K562 (cell line): ENCODE data around the gene PALM3. TPM values are rescaled to one million over a fixed set of nuclear protein-coding genes. Genes with fewer than 3 reads are reported as not detected.

Experiments used
- FOXK2 ChIP-seq, 2 experiments: fragments of 450-650 bp; IDR thresholded peaks in 1 of 2; conservative IDR thresholded peaks in 1 of 2; 2 replicates each; pipeline ENCODE4 v1.6.1; 2016; ENCODE audit warnings: low read depth in 2 of 2, mild to moderate bottlenecking in 1 of 2
- GTF2F1 ChIP-seq: IDR thresholded peaks from 2 replicates; pipeline ENCODE4 v1.6.1; 2011; ENCODE audit warnings: low read depth, low read length, improper control_type of control experiment
- KAT2B ChIP-seq: IDR thresholded peaks from one replicate; pipeline ENCODE4 v1.6.1; 2012; ENCODE audit warnings: low read depth, mild to moderate bottlenecking, control low read depth, inconsistent platforms, low read length, moderate library complexity
- NCOA4 ChIP-seq: fragments of 450-650 bp; IDR thresholded peaks from 2 replicates; pipeline ENCODE4 v1.6.1; 2018; ENCODE audit warnings: mild to moderate bottlenecking; ENCODE audit not compliant: partially characterized antibody
- NFIX ChIP-seq: fragments of 250-450 bp; sonication (Bioruptor Pico); IDR thresholded peaks from 2 replicates; pipeline ENCODE4 v1.4.0; 2020; ENCODE audit warnings: low read depth, mild to moderate bottlenecking, moderate library complexity
- NFRKB ChIP-seq: fragments of 450-650 bp; IDR thresholded peaks from 2 replicates; pipeline ENCODE4 v1.6.1; 2016; ENCODE audit warnings: low read depth
- NR3C1 ChIP-seq: sonication (generic); formaldehyde crosslinking; IDR thresholded peaks from 2 replicates; pipeline ENCODE4 v1.8.1; 2022; ENCODE audit warnings: missing genetic modification reagents
- PML ChIP-seq: IDR thresholded peaks from 2 replicates; pipeline ENCODE4 v1.6.1; 2012; ENCODE audit warnings: low read length, inconsistent platforms
- PYGO2 ChIP-seq: fragments of 450-650 bp; IDR thresholded peaks from 2 replicates; pipeline ENCODE4 v1.6.1; 2016; ENCODE audit warnings: mild to moderate bottlenecking, missing genetic modification characterization, moderate library complexity, missing compliant biosample characterization
- RUNX1 ChIP-seq: sonication (generic); IDR thresholded peaks from 2 replicates; pipeline ENCODE4 v1.6.1; 2016; ENCODE audit warnings: antibody characterized with exemption, low read depth
- SMARCB1 ChIP-seq: IDR thresholded peaks from 2 replicates; pipeline ENCODE4 v1.6.1; 2011; ENCODE audit warnings: improper control_type of control experiment, low read depth; ENCODE audit not compliant: insufficient read length
- SNAPC5 ChIP-seq: fragments of 250-450 bp; sonication (Bioruptor Pico); IDR thresholded peaks from 2 replicates; pipeline ENCODE4 v1.8.0; 2021; ENCODE audit warnings: moderate library complexity, mild to moderate bottlenecking, inconsistent platforms
- TAL1 ChIP-seq: fragments of 450-650 bp; IDR thresholded peaks from 2 replicates; pipeline ENCODE4 v1.6.1; 2016; ENCODE audit warnings: mild to moderate bottlenecking
- ZBTB2 ChIP-seq: fragments of 450-650 bp; IDR thresholded peaks from 2 replicates; pipeline ENCODE4 v1.6.1; 2016; ENCODE audit warnings: antibody characterized with exemption
- ZNF184 ChIP-seq: sonication (generic); formaldehyde crosslinking; IDR thresholded peaks from 2 replicates; pipeline ENCODE4 v1.5.0; 2020; ENCODE audit warnings: missing genetic modification reagents
- ZNF232 ChIP-seq: sonication (generic); formaldehyde crosslinking; IDR thresholded peaks from 2 replicates; pipeline ENCODE4 v1.8.0; 2022; ENCODE audit warnings: mild to moderate bottlenecking, missing genetic modification reagents
- ZNF324 ChIP-seq: fragments of 250-450 bp; sonication (Bioruptor Pico); IDR thresholded peaks from 2 replicates; pipeline ENCODE4 v1.4.0; 2020; ENCODE audit warnings: mild to moderate bottlenecking
- ZNF79 ChIP-seq: fragments of 250-450 bp; sonication (Bioruptor Pico); IDR thresholded peaks from 2 replicates; pipeline ENCODE4 v1.4.0; 2020; ENCODE audit warnings: low read depth, mild to moderate bottlenecking, moderate library complexity
- polyA plus RNA-seq, 8 experiments: library from polyadenylated mRNA; depleted of rRNA in 4 of 8; stranded (reverse) in 5 of 8; unstranded in 3 of 8; fragments of >200 nt; fragmentation: Nextera tagmentation in 2 of 8; fragmentation: Illumina TruSeq in 1 of 8; extraction: Ambion mirVana in 2 of 8; extraction: Trizol in 1 of 8; gene quantifications; 2 replicates each; pipeline versions ENCODE4 v1.2.1 to v1.2.3, GENCODE V29; 2011 to 2014; ENCODE audit warnings: inconsistent platforms in 1 of 8, missing spikeins in 1 of 8
- total RNA-seq, 7 experiments: library from RNA; depleted of rRNA in 6 of 7; stranded (reverse); fragments of >200 nt in 6 of 7; fragmentation: Illumina TruSeq in 2 of 7; extraction: Trizol in 2 of 7; gene quantifications; 2 replicates each; pipeline versions ENCODE4 v1.2.1 to v1.2.3, GENCODE V29; 2011 to 2021; ENCODE audit warnings: low replicate concordance in 1 of 7
- TF ChIP-seq, protein P1 (sequence below): sonication (generic); formaldehyde crosslinking; IDR thresholded peaks from 2 replicates; pipeline ENCODE4 v1.8.0; 2022; ENCODE audit warnings: missing genetic modification reagents, mild to moderate bottlenecking, borderline replicate concordance
- TF ChIP-seq, protein P2 (sequence below), 2 experiments: fragments of 450-650 bp in 1 of 2; sonication (generic) in 1 of 2; formaldehyde crosslinking; conservative IDR thresholded peaks; 2 replicates each; pipeline versions ENCODE4 v1.4.0 to v1.8.1; 2020 to 2022; ENCODE audit warnings: mild to moderate bottlenecking in 1 of 2, missing genetic modification reagents in 1 of 2
- TF ChIP-seq, protein P3 (sequence below): fragments of 450-650 bp; formaldehyde crosslinking; IDR thresholded peaks from 2 replicates; pipeline ENCODE4 v1.4.0; 2022; ENCODE audit warnings: missing genetic modification characterization
- TF ChIP-seq, protein P4 (sequence below): fragments of 450-650 bp; IDR thresholded peaks from 2 replicates; pipeline ENCODE4 v1.6.1; 2016; ENCODE audit warnings: missing biosample characterization, missing genetic modification characterization

Gene PALM3
- total and polyA plus RNA-seq, 9 of the 15 experiments (the other 6 are each of a cell fraction or from before 2014, with no cell fraction given): 0.07 to 9.3 (median 3.3) TPM

GRCh38 chr19:14006766-14007562 is 54.9 kb downstream of the PALM3 start (continued):
- TF ChIP-seq TAL1 (peak; percentile 98), ZNF232 (CRISPR knock-in tag) (no peak), ZNF324 (CRISPR knock-in tag) (no peak), ZNF184 (CRISPR knock-in tag) (no peak), NFRKB (peak; percentile 72; the same call in 1 of the 2 replicates), NCOA4 (no peak), RUNX1 (peak; percentile 98), KAT2B (no peak), PYGO2 (tag) (no peak), SNAPC5 (no peak), NFIX (CRISPR knock-in tag) (no peak), GTF2F1 (peak; percentile 69), FOXK2 (conservative IDR thresholded peaks at IDR 0.05 in 1 of 2, IDR thresholded peaks at IDR 0.05 in 1 of 2; ENCODE audit: low read depth in 2 of 2) (peak; percentile 17 to 36; a peak in 2 of 4 replicates), ZNF79 (no peak), PML (peak; percentile 94), ZBTB2 (peak; percentile 45), SMARCB1 (no peak), NR3C1 (CRISPR knock-in tag) (no peak)
- TF ChIP-seq, protein P1, sequence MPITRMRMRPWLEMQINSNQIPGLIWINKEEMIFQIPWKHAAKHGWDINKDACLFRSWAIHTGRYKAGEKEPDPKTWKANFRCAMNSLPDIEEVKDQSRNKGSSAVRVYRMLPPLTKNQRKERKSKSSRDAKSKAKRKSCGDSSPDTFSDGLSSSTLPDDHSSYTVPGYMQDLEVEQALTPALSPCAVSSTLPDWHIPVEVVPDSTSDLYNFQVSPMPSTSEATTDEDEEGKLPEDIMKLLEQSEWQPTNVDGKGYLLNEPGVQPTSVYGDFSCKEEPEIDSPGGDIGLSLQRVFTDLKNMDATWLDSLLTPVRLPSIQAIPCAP (CRISPR knock-in tag): no peak
- TF ChIP-seq, protein P2, sequence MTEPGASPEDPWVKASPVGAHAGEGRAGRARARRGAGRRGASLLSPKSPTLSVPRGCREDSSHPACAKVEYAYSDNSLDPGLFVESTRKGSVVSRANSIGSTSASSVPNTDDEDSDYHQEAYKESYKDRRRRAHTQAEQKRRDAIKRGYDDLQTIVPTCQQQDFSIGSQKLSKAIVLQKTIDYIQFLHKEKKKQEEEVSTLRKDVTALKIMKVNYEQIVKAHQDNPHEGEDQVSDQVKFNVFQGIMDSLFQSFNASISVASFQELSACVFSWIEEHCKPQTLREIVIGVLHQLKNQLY (CRISPR knock-in tag; conservative IDR thresholded peaks at IDR 0.05): no peak
- TF ChIP-seq, protein P3, sequence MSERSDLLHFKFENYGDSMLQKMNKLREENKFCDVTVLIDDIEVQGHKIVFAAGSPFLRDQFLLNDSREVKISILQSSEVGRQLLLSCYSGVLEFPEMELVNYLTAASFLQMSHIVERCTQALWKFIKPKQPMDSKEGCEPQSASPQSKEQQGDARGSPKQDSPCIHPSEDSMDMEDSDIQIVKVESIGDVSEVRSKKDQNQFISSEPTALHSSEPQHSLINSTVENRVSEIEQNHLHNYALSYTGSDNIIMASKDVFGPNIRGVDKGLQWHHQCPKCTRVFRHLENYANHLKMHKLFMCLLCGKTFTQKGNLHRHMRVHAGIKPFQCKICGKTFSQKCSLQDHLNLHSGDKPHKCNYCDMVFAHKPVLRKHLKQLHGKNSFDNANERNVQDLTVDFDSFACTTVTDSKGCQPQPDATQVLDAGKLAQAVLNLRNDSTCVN (CRISPR knock-in tag): no peak; the same call in 1 of the 2 replicates
- TF ChIP-seq, protein P4, sequence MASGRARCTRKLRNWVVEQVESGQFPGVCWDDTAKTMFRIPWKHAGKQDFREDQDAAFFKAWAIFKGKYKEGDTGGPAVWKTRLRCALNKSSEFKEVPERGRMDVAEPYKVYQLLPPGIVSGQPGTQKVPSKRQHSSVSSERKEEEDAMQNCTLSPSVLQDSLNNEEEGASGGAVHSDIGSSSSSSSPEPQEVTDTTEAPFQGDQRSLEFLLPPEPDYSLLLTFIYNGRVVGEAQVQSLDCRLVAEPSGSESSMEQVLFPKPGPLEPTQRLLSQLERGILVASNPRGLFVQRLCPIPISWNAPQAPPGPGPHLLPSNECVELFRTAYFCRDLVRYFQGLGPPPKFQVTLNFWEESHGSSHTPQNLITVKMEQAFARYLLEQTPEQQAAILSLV: 0 out of 2 replicates have a peak, but pooled peaks have one; percentile 27
